Heart left ventricle (tissue), 16 donors: ENCODE measurements around the gene SPTB. TPM values are rescaled to one million over a fixed set of nuclear protein-coding genes. Genes with fewer than 3 reads are reported as not detected.

Source experiments
- ATAC-seq, 4 donors: fragments of 200-7000 bp; cut with Tn5 transposase; one replicate each; pipeline ENCODE4 v1.9.1; 2020 to 2022; ENCODE audit warnings: moderate library complexity in 4 of 4, mild to moderate bottlenecking in 3 of 4, moderate number of reproducible peaks in 1 of 4
- DNase-seq, 5 donors: peaks; one replicate each; pipeline ENCODE4 v3.0.0-alpha.2; 2020
- H3K27ac ChIP-seq, 12 donors: fragments of 200-600 bp; sonication (generic) in 4 of 12; one replicate each; pipeline versions ENCODE4 v1.5.0 to v1.8.0; 2016 to 2022; ENCODE audit warnings: mild to moderate bottlenecking in 2 of 12
- H3K27me3 ChIP-seq, 9 donors: fragments of 200-600 bp; sonication (generic) in 2 of 9; one replicate each; pipeline versions ENCODE4 v1.5.1 to v1.8.0; 2016 to 2022; ENCODE audit warnings: mild to moderate bottlenecking in 3 of 9
- H3K36me3 ChIP-seq, 9 donors: fragments of 200-600 bp; sonication (generic) in 2 of 9; one replicate each; pipeline versions ENCODE4 v1.5.0 to v1.8.0; 2018 to 2022; ENCODE audit warnings: mild to moderate bottlenecking in 2 of 9
- H3K4me1 ChIP-seq, 12 donors: fragments of 200-600 bp; sonication (generic) in 4 of 12; one replicate each; pipeline versions ENCODE4 v1.5.0 to v1.8.0; 2016 to 2022; ENCODE audit warnings: mild to moderate bottlenecking in 3 of 12
- H3K4me3 ChIP-seq, 12 donors: fragments of 200-600 bp; sonication (generic) in 4 of 12; one replicate each; pipeline versions ENCODE4 v1.5.0 to v1.8.0; 2017 to 2022; ENCODE audit warnings: mild to moderate bottlenecking in 9 of 12, moderate library complexity in 4 of 12
- H3K9me3 ChIP-seq, 12 donors: fragments of 200-600 bp; sonication (generic) in 4 of 12; one replicate each; pipeline versions ENCODE4 v1.5.0 to v1.8.0; 2016 to 2022; ENCODE audit warnings: mild to moderate bottlenecking in 1 of 12
- CTCF ChIP-seq, 12 donors: fragments of 200-600 bp; sonication (generic) in 4 of 12; IDR thresholded peaks; one replicate each; pipeline versions ENCODE4 v1.5.0 to v1.8.0; 2018 to 2022; ENCODE audit warnings: antibody characterized with exemption in 12 of 12, mild to moderate bottlenecking in 5 of 12
- POLR2A ChIP-seq, 2 donors: fragments of 450-650 bp; IDR thresholded peaks; one replicate each; pipeline ENCODE4 v1.6.1; 2017; ENCODE audit warnings: antibody characterized with exemption in 2 of 2, mild to moderate bottlenecking in 2 of 2, moderate library complexity in 2 of 2
- WGBS, 4 donors: extraction: QIAGEN DNeasy Blood & Tissue Kit in 2 of 4; methylation state at CpG; one replicate each; pipeline versions ENCODE4 v1.1.5 to v1.1.7; 2013 to 2018; 5-methylcytosine and 5-hydroxymethylcytosine counted together
- intact Hi-C, 10 donors: fragments of 100-400 bp; cut with DNase I; formaldehyde crosslinking; loops; one replicate each; pipeline versions ENCODE4 v1.11.1 to v1.14.2; 2022
- polyA plus RNA-seq, 2 donors: library from polyadenylated mRNA; stranded (reverse); fragments of 200-250 nt; gene quantifications; one replicate each; pipeline ENCODE4 v1.2.3, GENCODE V29; 2013
- total RNA-seq, 9 donors: library from RNA; depleted of rRNA in 2 of 9; stranded (reverse); fragments of >200 nt in 2 of 9; fragmentation: NEBNext Ultra II Directional in 3 of 9; extraction: Animal tissue kit (Norgen Biotek cat#: 25700) in 3 of 9; gene quantifications; one replicate each; pipeline versions ENCODE4 v1.1.0 to v1.2.4, GENCODE V29; 2016 to 2023
- donor health status: ischemic (EF 13 %, LVEDD 7.1; RV severe dilation, severe dysfunction).
- donor health status: healthy with polysubstance abuse.
- donor health status: DM: no; HTN: yes; CAD: no.
- donor health status: DM: no; HTN: no; CAD: no.
- donor health status: ischemic (EF 25% LVEDD 6.9; RV normal size, moderate dysfunction).
- donor health status: ischemic (EF 25% LVEDD 5.7; RV mildly dilated, moderate dysfunction).
- donor health status: healthy.
- donor health status: DM: yes; HTN: yes; CAD: no.
- donor health status: ischemic (EF 35%, LVEDD 5.7; RV mildly dilated, moderate dysfunction).
- donor health status: nonischemic (EF 11% LVEDD 7.7; RV severe dilation, severe dysfunction).
- donor health status: DM: yes; HTN: yes; CAD: no.
- donor health status: PGD.
- donor health status: ischemic (EF 29% LVEDD 5.4; RV normal size, mild dysfunction).
- donor health status: nonischemic (EF 23%, LVEDD 6.1; RV moderate dilation, normal function).

SPTB gene
- total and polyA plus RNA-seq, 11 donors = 60.3 to 195 (median 92.6) TPM

GRCh38 chr14:64702493-64703394, 177.0 kb downstream of the SPTB start:
- DNase-seq = peak in 1 of 5 donors; percentile 24
- WGBS, 4 donors = 72 to 85% (median 83%) methylated on average over 25 of the region's 25 CpGs
- peaks cover 0 to 59% (median 24%) of the 10 kb centered on the region in 12 donors for H3K4me1 ChIP-seq
- no peaks in the 10 kb centered on the region for H3K36me3 ChIP-seq
- ATAC-seq = no peak
- TF ChIP-seq CTCF (IDR thresholded peaks at IDR 0.05) = no peak
- TF ChIP-seq POLR2A (IDR thresholded peaks at IDR 0.05) = no peak
- peaks cover 0 to 18% (median 0%) of the 10 kb centered on the region in 9 donors for H3K27me3 ChIP-seq
- H3K27ac ChIP-seq = no peak overlapping the region
- H3K9me3 ChIP-seq = no peaks in the 10 kb centered on the region
- H3K4me3 ChIP-seq = peak overlapping the region in 1 of 12 donors; percentile 90
- intact Hi-C loops = loop anchor here in 1 of 10 donors (10.0 kb wide), 1 partner anchor 52 kb away; no protein-coding TSS in a partner anchor

- Histone ChIP-seq H3K36me3 (no peaks in the 10 kb centered on the region), H3K4me3 (no peak overlapping the region), H3K27ac (no peak overlapping the region), H3K9me3 (no peaks in the 10 kb centered on the region), H3K27me3 (peaks cover 0 to 18% (median 0%) of the 10 kb centered on the region in 9 donors), H3K4me1 (peaks cover 0 to 50% (median 13%) of the 10 kb centered on the region in 12 donors)
- WGBS, 4 donors = 63 to 72% (median 66%) methylated on average over 1 of the region's 1 CpG
- ATAC-seq = no peak
- TF ChIP-seq CTCF (IDR thresholded peaks at IDR 0.05) (no peak), POLR2A (IDR thresholded peaks at IDR 0.05) (no peak)
- DNase-seq = peak in 1 of 5 donors; percentile 3
- intact Hi-C loops = loop anchor here in 1 of 10 donors (10.0 kb wide), 1 partner anchor 53 kb away; no protein-coding TSS in a partner anchor
These were observed 178.0 kb downstream of the SPTB start for GRCh38 chr14:64701660-64702059.

- no peaks in the 10 kb centered on the region for H3K36me3 ChIP-seq
- peaks cover 0 to 50% (median 11%) of the 10 kb centered on the region in 12 donors for H3K4me1 ChIP-seq
- WGBS, 4 donors = 96 to 97% (median 96%) methylated on average over 4 of the region's 4 CpGs
- H3K9me3 ChIP-seq = no peaks in the 10 kb centered on the region
- peaks cover 0 to 18% (median 0%) of the 10 kb centered on the region in 9 donors for H3K27me3 ChIP-seq
- TF ChIP-seq CTCF (IDR thresholded peaks at IDR 0.05) = no peak
- no peak for TF ChIP-seq POLR2A (IDR thresholded peaks at IDR 0.05)
- intact Hi-C loops = loop anchor here in 1 of 10 donors (10.0 kb wide), 1 partner anchor 54 kb away; no protein-coding TSS in a partner anchor
- DNase-seq (peak in 1 of 5 donors; percentile 9), ATAC-seq (no peak)
- no peak overlapping the region for H3K4me3 ChIP-seq
- H3K27ac ChIP-seq = no peak overlapping the region
These were observed 178.8 kb downstream of the SPTB start for GRCh38 chr14:64700894-64701293.

- TF ChIP-seq POLR2A (IDR thresholded peaks at IDR 0.05) = no peak
- no peak for TF ChIP-seq CTCF (IDR thresholded peaks at IDR 0.05)
- H3K9me3 ChIP-seq = no peaks in the 10 kb centered on the region
- intact Hi-C loops = loop anchor here in 1 of 10 donors (10.0 kb wide), 1 partner anchor 55 kb away; no protein-coding TSS in a partner anchor
- H3K27ac ChIP-seq = no peak overlapping the region
- 85 to 93% (median 88%) methylated on average over 2 of the region's 2 CpGs for WGBS, 4 donors
- no peak overlapping the region for H3K4me3 ChIP-seq
- H3K36me3 ChIP-seq = no peaks in the 10 kb centered on the region
- peaks cover 0 to 44% (median 11%) of the 10 kb centered on the region in 12 donors for H3K4me1 ChIP-seq
- no peak for ATAC-seq
- no peak for DNase-seq
- peaks cover 0 to 18% (median 0%) of the 10 kb centered on the region in 9 donors for H3K27me3 ChIP-seq
These were observed 179.4 kb downstream of the SPTB start for GRCh38 chr14:64700290-64700689.
